K562 (cell line): Measurements from ENCODE around the gene HOXB6. TPM values are rescaled to one million over a fixed set of nuclear protein-coding genes. Genes with fewer than 3 reads are reported as not detected.

Experiments used
- ATF7 ChIP-seq: fragments of 450-650 bp; IDR thresholded peaks from 2 replicates; pipeline ENCODE4 v1.7.1; 2014; ENCODE audit warnings: mild to moderate bottlenecking, moderate library complexity
- CBX3 ChIP-seq, 2 experiments: IDR thresholded peaks; 1 replicate in 1 of 2; 2 replicates in 1 of 2; pipeline ENCODE4 v1.6.1; 2012; ENCODE audit warnings: inconsistent platforms in 2 of 2, low read length in 2 of 2, borderline replicate concordance in 1 of 2, control low read depth in 1 of 2
- CCNT2 ChIP-seq: IDR thresholded peaks from 2 replicates; pipeline ENCODE4 v1.6.1; 2011; ENCODE audit warnings: borderline replicate concordance, low read depth, mild to moderate bottlenecking, moderate library complexity, mixed read lengths, low read length; ENCODE audit not compliant: insufficient read length; ENCODE audit errors: extremely low read depth
- CREB1 ChIP-seq, 2 experiments: sonication (generic) in 1 of 2; formaldehyde crosslinking in 1 of 2; IDR thresholded peaks; 2 replicates each; pipeline versions ENCODE4 v1.6.1 to v1.8.0; 2012 to 2022; ENCODE audit warnings: inconsistent platforms in 1 of 2, mild to moderate bottlenecking in 1 of 2, missing genetic modification reagents in 1 of 2, moderate library complexity in 1 of 2
- GATAD2A ChIP-seq: fragments of 450-650 bp; IDR thresholded peaks from 2 replicates; pipeline ENCODE4 v1.6.1; 2017
- HMGN3 ChIP-seq: IDR thresholded peaks from 2 replicates; pipeline ENCODE4 v1.6.1; 2011; ENCODE audit warnings: borderline replicate concordance, low read depth, mild to moderate bottlenecking, mixed read lengths, low read length; ENCODE audit not compliant: insufficient read length; ENCODE audit errors: extremely low read depth
- MCM2 ChIP-seq: fragments of 450-650 bp; IDR thresholded peaks from 2 replicates; pipeline ENCODE4 v1.6.1; 2017; ENCODE audit warnings: low read depth, mild to moderate bottlenecking
- RAD21 ChIP-seq, 2 experiments: fragments of 250-450 bp in 1 of 2; fragments of 450-650 bp in 1 of 2; sonication (Bioruptor Pico) in 1 of 2; formaldehyde crosslinking in 1 of 2; IDR thresholded peaks in 1 of 2; conservative IDR thresholded peaks in 1 of 2; 2 replicates each; pipeline versions ENCODE4 v1.4.0 to v1.8.0; 2020 to 2022; ENCODE audit warnings: mild to moderate bottlenecking in 2 of 2, moderate library complexity in 1 of 2
- RBFOX2 ChIP-seq: fragments of 200-400 bp; formaldehyde crosslinking; IDR thresholded peaks from 2 replicates; pipeline ENCODE4 v1.6.1; 2017; ENCODE audit warnings: low read depth, mild to moderate bottlenecking, low read length, moderate library complexity
- SPI1 ChIP-seq: IDR thresholded peaks from 2 replicates; pipeline ENCODE4 v1.6.1; 2011; ENCODE audit warnings: low read depth, low read length, control low read depth, borderline replicate concordance
- STAG1 ChIP-seq: sonication (generic); formaldehyde crosslinking; IDR thresholded peaks from 2 replicates; pipeline ENCODE4 v1.5.0; 2020; ENCODE audit warnings: missing genetic modification reagents, borderline replicate concordance
- TCF7 ChIP-seq: sonication (generic); IDR thresholded peaks from 2 replicates; pipeline ENCODE4 v1.6.1; 2016; ENCODE audit warnings: antibody characterized with exemption, borderline replicate concordance
- TOE1 ChIP-seq, 2 experiments: fragments of 450-650 bp in 1 of 2; sonication (generic) in 1 of 2; formaldehyde crosslinking in 1 of 2; IDR thresholded peaks; 2 replicates each; pipeline versions ENCODE4 v1.7.1 to v1.8.0; 2016 to 2022; ENCODE audit warnings: borderline replicate concordance in 2 of 2, mild to moderate bottlenecking in 2 of 2, antibody characterized with exemption in 1 of 2, inconsistent platforms in 1 of 2, low read depth in 1 of 2, missing genetic modification reagents in 1 of 2, moderate library complexity in 1 of 2
- XRCC5 ChIP-seq: fragments of 200-400 bp; formaldehyde crosslinking; IDR thresholded peaks from 2 replicates; pipeline ENCODE4 v1.6.1; 2017; ENCODE audit warnings: low read depth, mild to moderate bottlenecking, low read length
- ZFX ChIP-seq: sonication (generic); formaldehyde crosslinking; IDR thresholded peaks from 2 replicates; pipeline ENCODE4 v1.8.0; 2022; ENCODE audit warnings: mild to moderate bottlenecking, missing genetic modification reagents, moderate library complexity
- polyA plus RNA-seq, 8 experiments: library from polyadenylated mRNA; depleted of rRNA in 4 of 8; stranded (reverse) in 5 of 8; unstranded in 3 of 8; fragments of >200 nt; fragmentation: Nextera tagmentation in 2 of 8; fragmentation: Illumina TruSeq in 1 of 8; extraction: Ambion mirVana in 2 of 8; extraction: Trizol in 1 of 8; gene quantifications; 2 replicates each; pipeline versions ENCODE4 v1.2.1 to v1.2.3, GENCODE V29; 2011 to 2014; ENCODE audit warnings: inconsistent platforms in 1 of 8, missing spikeins in 1 of 8
- total RNA-seq, 7 experiments: library from RNA; depleted of rRNA in 6 of 7; stranded (reverse); fragments of >200 nt in 6 of 7; fragmentation: Illumina TruSeq in 2 of 7; extraction: Trizol in 2 of 7; gene quantifications; 2 replicates each; pipeline versions ENCODE4 v1.2.1 to v1.2.3, GENCODE V29; 2011 to 2021; ENCODE audit warnings: low replicate concordance in 1 of 7
- TF ChIP-seq, protein P1 (sequence below): fragments of 200-800 bp; sonication (Bioruptor generic); IDR thresholded peaks from 2 replicates; pipeline ENCODE4 v1.6.1; 2017; ENCODE audit warnings: missing genetic modification characterization, missing compliant biosample characterization
- TF ChIP-seq, protein P2 (sequence below): fragments of 450-650 bp; IDR thresholded peaks from 2 replicates; pipeline ENCODE4 v1.6.1; 2018; ENCODE audit not compliant: partially characterized antibody
- TF ChIP-seq, protein P3 (sequence below): fragments of 250-450 bp; sonication (Bioruptor Pico); IDR thresholded peaks from 2 replicates; pipeline ENCODE4 v1.4.0; 2020; ENCODE audit warnings: borderline replicate concordance

Gene HOXB6
- total and polyA plus RNA-seq, 9 of the 15 experiments (the other 6 are each of a cell fraction or from before 2014, with no cell fraction given) = 1.2 to 14.8 (median 4.9) TPM

- peak; percentile 64; the same call in 1 of the 2 replicates for TF ChIP-seq TOE1 (IDR thresholded peaks at IDR 0.05; ENCODE audit: borderline replicate concordance)
- TF ChIP-seq TOE1 (CRISPR knock-in tag; IDR thresholded peaks at IDR 0.05; ENCODE audit: borderline replicate concordance, low read depth) = no peak
- TF ChIP-seq MCM2 = no peak
- no peak for TF ChIP-seq GATAD2A
- peak in 1 of 2 experiments; percentile 59; a peak in 1 of 3 replicates for TF ChIP-seq CBX3 (IDR thresholded peaks at IDR 0.05; ENCODE audit: borderline replicate concordance in 1 of 2, low read length in 2 of 2)
- TF ChIP-seq, protein P1, sequence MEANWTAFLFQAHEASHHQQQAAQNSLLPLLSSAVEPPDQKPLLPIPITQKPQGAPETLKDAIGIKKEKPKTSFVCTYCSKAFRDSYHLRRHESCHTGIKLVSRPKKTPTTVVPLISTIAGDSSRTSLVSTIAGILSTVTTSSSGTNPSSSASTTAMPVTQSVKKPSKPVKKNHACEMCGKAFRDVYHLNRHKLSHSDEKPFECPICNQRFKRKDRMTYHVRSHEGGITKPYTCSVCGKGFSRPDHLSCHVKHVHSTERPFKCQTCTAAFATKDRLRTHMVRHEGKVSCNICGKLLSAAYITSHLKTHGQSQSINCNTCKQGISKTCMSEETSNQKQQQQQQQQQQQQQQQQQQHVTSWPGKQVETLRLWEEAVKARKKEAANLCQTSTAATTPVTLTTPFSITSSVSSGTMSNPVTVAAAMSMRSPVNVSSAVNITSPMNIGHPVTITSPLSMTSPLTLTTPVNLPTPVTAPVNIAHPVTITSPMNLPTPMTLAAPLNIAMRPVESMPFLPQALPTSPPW (CRISPR knock-in tag) = peak; percentile 85
- peak; percentile 73 to 95 for TF ChIP-seq RAD21 (CRISPR knock-in tag; conservative IDR thresholded peaks at IDR 0.05 in 1 of 2, IDR thresholded peaks at IDR 0.05 in 1 of 2)
- peak; percentile 84 for TF ChIP-seq STAG1
- peak; percentile 28 for TF ChIP-seq HMGN3
- peak; percentile 78; the same call in 1 of the 2 replicates for TF ChIP-seq XRCC5
- 0 out of 2 replicates have a peak, but pooled peaks have one; percentile 18 for TF ChIP-seq ATF7
- peak; percentile 20; the same call in 1 of the 2 replicates for TF ChIP-seq ZFX (CRISPR knock-in tag)
- TF ChIP-seq, protein P2, sequence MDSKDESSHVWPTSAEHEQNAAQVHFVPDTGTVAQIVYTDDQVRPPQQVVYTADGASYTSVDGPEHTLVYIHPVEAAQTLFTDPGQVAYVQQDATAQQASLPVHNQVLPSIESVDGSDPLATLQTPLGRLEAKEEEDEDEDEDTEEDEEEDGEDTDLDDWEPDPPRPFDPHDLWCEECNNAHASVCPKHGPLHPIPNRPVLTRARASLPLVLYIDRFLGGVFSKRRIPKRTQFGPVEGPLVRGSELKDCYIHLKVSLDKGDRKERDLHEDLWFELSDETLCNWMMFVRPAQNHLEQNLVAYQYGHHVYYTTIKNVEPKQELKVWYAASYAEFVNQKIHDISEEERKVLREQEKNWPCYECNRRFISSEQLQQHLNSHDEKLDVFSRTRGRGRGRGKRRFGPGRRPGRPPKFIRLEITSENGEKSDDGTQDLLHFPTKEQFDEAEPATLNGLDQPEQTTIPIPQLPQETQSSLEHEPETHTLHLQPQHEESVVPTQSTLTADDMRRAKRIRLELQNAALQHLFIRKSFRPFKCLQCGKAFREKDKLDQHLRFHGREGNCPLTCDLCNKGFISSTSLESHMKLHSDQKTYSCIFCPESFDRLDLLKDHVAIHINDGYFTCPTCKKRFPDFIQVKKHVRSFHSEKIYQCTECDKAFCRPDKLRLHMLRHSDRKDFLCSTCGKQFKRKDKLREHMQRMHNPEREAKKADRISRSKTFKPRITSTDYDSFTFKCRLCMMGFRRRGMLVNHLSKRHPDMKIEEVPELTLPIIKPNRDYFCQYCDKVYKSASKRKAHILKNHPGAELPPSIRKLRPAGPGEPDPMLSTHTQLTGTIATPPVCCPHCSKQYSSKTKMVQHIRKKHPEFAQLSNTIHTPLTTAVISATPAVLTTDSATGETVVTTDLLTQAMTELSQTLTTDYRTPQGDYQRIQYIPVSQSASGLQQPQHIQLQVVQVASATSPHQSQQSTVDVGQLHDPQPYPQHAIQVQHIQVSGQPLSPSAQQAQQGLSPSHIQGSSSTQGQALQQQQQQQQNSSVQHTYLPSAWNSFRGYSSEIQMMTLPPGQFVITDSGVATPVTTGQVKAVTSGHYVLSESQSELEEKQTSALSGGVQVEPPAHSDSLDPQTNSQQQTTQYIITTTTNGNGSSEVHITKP = peak; percentile 65
- no peak for TF ChIP-seq CREB1 (IDR thresholded peaks at IDR 0.05)
- no peak for TF ChIP-seq CREB1 (CRISPR knock-in tag; IDR thresholded peaks at IDR 0.05)
- TF ChIP-seq, protein P3, sequence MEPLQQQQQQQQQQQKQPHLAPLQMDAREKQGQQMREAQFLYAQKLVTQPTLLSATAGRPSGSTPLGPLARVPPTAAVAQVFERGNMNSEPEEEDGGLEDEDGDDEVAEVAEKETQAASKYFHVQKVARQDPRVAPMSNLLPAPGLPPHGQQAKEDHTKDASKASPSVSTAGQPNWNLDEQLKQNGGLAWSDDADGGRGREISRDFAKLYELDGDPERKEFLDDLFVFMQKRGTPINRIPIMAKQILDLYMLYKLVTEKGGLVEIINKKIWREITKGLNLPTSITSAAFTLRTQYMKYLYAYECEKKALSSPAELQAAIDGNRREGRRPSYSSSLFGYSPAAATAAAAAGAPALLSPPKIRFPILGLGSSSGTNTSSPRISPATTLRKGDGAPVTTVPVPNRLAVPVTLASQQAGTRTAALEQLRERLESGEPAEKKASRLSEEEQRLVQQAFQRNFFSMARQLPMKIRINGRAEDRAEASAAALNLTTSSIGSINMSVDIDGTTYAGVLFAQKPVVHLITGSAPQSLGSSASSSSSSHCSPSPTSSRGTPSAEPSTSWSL (CRISPR knock-in tag) = no peak
- 0 out of 2 replicates have a peak, but pooled peaks have one; percentile 24 for TF ChIP-seq TCF7
- peak; percentile 76 for TF ChIP-seq SPI1
- 0 out of 2 replicates have a peak, but pooled peaks have one; percentile 27 for TF ChIP-seq RBFOX2
- TF ChIP-seq CCNT2 = peak; percentile 52
Measured at GRCh38 chr17:48593840-48594537, 10.8 kb downstream of the HOXB6 start (continued).
